OCI-LY3 (cell line): ENCODE results near the gene MAP2.

Experiments used
- H2AFZ ChIP-seq: fragments of 200-600, 300-600 bp; shearing (Covaris generic); 2 replicates; pipeline ENCODE4 v1.6.0; 2014; ENCODE audit warnings: antibody characterized with exemption, low read depth, low read length
- H3K27ac ChIP-seq: fragments of 200-600, 300-600 bp; sonication (generic); 2 replicates; pipeline ENCODE4 v1.5.1; 2014; ENCODE audit warnings: mild to moderate bottlenecking, low read length, moderate library complexity, mixed read lengths
- H3K27me3 ChIP-seq: fragments of 200-600, 300-600 bp; sonication (generic); 2 replicates; pipeline ENCODE4 v1.6.1; 2014; ENCODE audit warnings: low read depth, low read length, mixed read lengths
- H3K36me3 ChIP-seq: fragments of 200-600, 300-600 bp; sonication (generic); replicated peaks from 2 replicates; pipeline ENCODE3; 2014; ENCODE audit warnings: low read depth, low read length, mixed read lengths
- H3K4me1 ChIP-seq: fragments of 300-600, 200-600 bp; sonication (generic); 2 replicates; pipeline ENCODE4 v1.6.1; 2014; ENCODE audit warnings: low read length, mixed read lengths
- H3K4me2 ChIP-seq: fragments of 200-600, 300-600 bp; sonication (generic); 2 replicates; pipeline ENCODE4 v1.6.1; 2014; ENCODE audit warnings: low read length, mixed read lengths
- H3K4me3 ChIP-seq: fragments of 300-600, 200-600 bp; sonication (generic); 2 replicates; pipeline ENCODE4 v1.5.1; 2014; ENCODE audit warnings: antibody characterized with exemption, mild to moderate bottlenecking, low read length, moderate library complexity
- H3K79me2 ChIP-seq: fragments of 300-600, 200-600 bp; shearing (Covaris generic); 2 replicates; pipeline ENCODE4 v1.6.1; 2014; ENCODE audit warnings: mild to moderate bottlenecking, low read length, mixed read lengths
- H3K9ac ChIP-seq: fragments of 300-600, 200-600 bp; shearing (Covaris generic); 2 replicates; pipeline ENCODE4 v1.6.0; 2014; ENCODE audit warnings: mild to moderate bottlenecking, low read length, moderate library complexity
- H3K9me3 ChIP-seq: fragments of 200-600, 300-600 bp; shearing (Covaris generic); 2 replicates; pipeline ENCODE4 v1.6.1; 2014; ENCODE audit warnings: low read length, mixed read lengths; ENCODE audit not compliant: insufficient read depth
- H4K20me1 ChIP-seq: fragments of 200-600, 300-600 bp; sonication (generic); 2 replicates; pipeline ENCODE4 v1.6.1; 2016; ENCODE audit warnings: low read length, mixed read lengths; ENCODE audit not compliant: insufficient read depth
- CTCF ChIP-seq: fragments of 200-600, 300-600 bp; sonication (generic); IDR thresholded peaks from 2 replicates; pipeline ENCODE4 v1.5.1; 2014; ENCODE audit warnings: antibody characterized with exemption, low read length, low read depth
- EZH2phosphoT487 ChIP-seq: fragments of 200-600 bp; shearing (Covaris generic); IDR thresholded peaks from 2 replicates; pipeline ENCODE4 v1.6.1; 2018; ENCODE audit warnings: antibody characterized with exemption, mixed run types, low read depth

Gene MAP2

DNA sequence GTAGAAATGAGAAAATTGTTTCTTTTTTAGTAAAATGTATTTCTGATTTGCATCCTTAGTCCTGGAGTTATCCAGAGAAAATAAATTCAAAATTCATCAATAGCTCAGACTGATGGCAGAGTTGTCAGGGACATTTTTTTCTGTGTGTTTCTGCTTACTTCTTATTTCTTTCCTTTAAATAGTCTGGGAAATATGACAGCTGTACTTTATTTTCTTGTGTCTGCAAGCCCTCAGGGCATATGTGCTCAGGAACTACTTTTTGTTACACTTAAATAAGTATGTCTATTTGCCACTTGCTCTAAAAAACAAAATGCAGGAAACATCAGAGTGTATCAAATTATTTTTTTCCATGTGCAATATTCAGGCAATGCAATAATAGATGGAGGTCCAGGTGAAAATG lies 221.0 kb downstream of the MAP2 start:
- Histone ChIP-seq H4K20me1 (no peaks in the 10 kb centered on the region), H3K27ac (no peak overlapping the region), H3K4me2 (no peak overlapping the region), H2AFZ (no peak overlapping the region), H3K4me1 (no peaks in the 10 kb centered on the region), H3K36me3 (no peaks in the 10 kb centered on the region), H3K9ac (no peak overlapping the region), H3K4me3 (no peak overlapping the region), H3K27me3 (no peaks in the 10 kb centered on the region), H3K9me3 (no peaks in the 10 kb centered on the region), H3K79me2 (no peaks in the 10 kb centered on the region)
- TF ChIP-seq EZH2phosphoT487 (no peak), CTCF (no peak)

DNA sequence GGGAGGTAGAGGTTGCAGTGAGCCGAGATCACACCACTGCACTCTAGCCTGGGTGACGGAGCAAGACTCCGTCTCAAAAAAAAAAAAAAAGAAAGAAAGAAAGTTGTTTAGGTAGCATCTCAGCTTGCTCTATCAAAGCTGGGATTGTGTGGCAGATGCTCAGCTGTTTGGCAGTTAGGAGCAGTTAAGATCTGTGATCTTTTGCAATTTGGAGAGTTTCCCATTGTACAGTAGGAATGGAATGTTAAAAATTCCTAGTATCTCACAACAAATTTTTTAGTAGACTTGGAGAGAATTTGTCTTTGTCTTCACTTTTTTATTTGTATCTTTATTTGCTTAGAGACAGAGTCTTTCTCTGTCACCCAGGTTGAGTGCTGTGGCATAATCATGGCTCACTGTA lies 224.9 kb downstream of the MAP2 start:
- no peak for TF ChIP-seq EZH2phosphoT487
- Histone ChIP-seq H3K4me3 (no peak overlapping the region), H3K4me2 (no peak overlapping the region), H4K20me1 (no peaks in the 10 kb centered on the region), H3K9ac (no peak overlapping the region), H2AFZ (no peak overlapping the region), H3K79me2 (no peaks in the 10 kb centered on the region), H3K4me1 (no peaks in the 10 kb centered on the region), H3K27ac (no peak overlapping the region), H3K9me3 (no peaks in the 10 kb centered on the region), H3K27me3 (no peaks in the 10 kb centered on the region; the same call in none of the 2 replicates), H3K36me3 (no peaks in the 10 kb centered on the region)

- no peaks in the 10 kb centered on the region for H4K20me1 ChIP-seq
- H3K36me3 ChIP-seq = no peaks in the 10 kb centered on the region
- H3K79me2 ChIP-seq = no peaks in the 10 kb centered on the region
- H2AFZ ChIP-seq = no peak overlapping the region
- H3K27ac ChIP-seq = no peak overlapping the region
- no peaks in the 10 kb centered on the region for H3K9me3 ChIP-seq
- H3K4me2 ChIP-seq = no peak overlapping the region
- H3K27me3 ChIP-seq = peaks cover 16% of the 10 kb centered on the region
- H3K4me3 ChIP-seq = no peak overlapping the region
- no peaks in the 10 kb centered on the region for H3K4me1 ChIP-seq
- H3K9ac ChIP-seq = no peak overlapping the region
- TF ChIP-seq EZH2phosphoT487 = no peak
- no peak for TF ChIP-seq CTCF
Measured at GRCh38 chr2:209653134-209653533, 229.3 kb downstream of the MAP2 start.

GRCh38 chr2:209661286-209661894 lies 237.5 kb downstream of the MAP2 start:
- H3K9ac ChIP-seq = no peak overlapping the region

More at GRCh38 chr2:209661286-209661894, 237.5 kb downstream of the MAP2 start:
- Histone ChIP-seq H3K4me1 (peaks cover 20% of the 10 kb centered on the region), H2AFZ (no peak overlapping the region), H3K4me3 (no peak overlapping the region), H3K36me3 (no peaks in the 10 kb centered on the region), H3K27me3 (peaks cover 23% of the 10 kb centered on the region), H3K9me3 (no peaks in the 10 kb centered on the region), H4K20me1 (no peaks in the 10 kb centered on the region), H3K27ac (no peak overlapping the region), H3K79me2 (no peaks in the 10 kb centered on the region), H3K4me2 (peak overlapping the region; percentile 5; the same call in 1 of the 2 replicates)
- TF ChIP-seq EZH2phosphoT487 (no peak), CTCF (no peak)
